IMR-90 (cell line): ENCODE measurements around the gene CRTAC1. TPM values are rescaled to one million over a fixed set of nuclear protein-coding genes. Genes with fewer than 3 reads are reported as not detected.

Source experiments
- ATAC-seq: fragments of 200-7000 bp; cut with Tn5 transposase; 2 replicates; pipeline ENCODE4 v1.9.1; 2020; ENCODE audit warnings: low read depth, mild to moderate bottlenecking, moderate library complexity
- BruUV-seq: library from RNA; stranded (reverse); fragments of 400-500 nt; replicated peaks from 2 replicates; lab custom pipeline; 2021; lab: Mats Ljungman, UMichigan
- CTCF ChIA-PET: fragments of 300-600 bp; formaldehyde crosslinking; extraction: SDS; loops from one replicate; lab custom pipeline; 2021; ENCODE audit warnings: antibody characterized with exemption; lab: Yijun Ruan, JAX
- POLR2A ChIA-PET: fragments of 300-600 bp; sonication (Branson Sonifier 250); formaldehyde crosslinking; loops from one replicate; lab custom pipeline; 2022; ENCODE audit warnings: antibody characterized with exemption; ENCODE audit not compliant: unreplicated experiment; lab: Charles Lee
- DNase-seq: peaks from one replicate; pipeline ENCODE4 v3.0.0; 2013
- H2AFZ ChIP-seq: replicated peaks from 2 replicates; pipeline ENCODE3; 2013; ENCODE audit warnings: low read length, mild to moderate bottlenecking; ENCODE audit not compliant: poor library complexity
- H2AK5ac ChIP-seq: 2 replicates; pipeline ENCODE4 v1.6.1; 2013; ENCODE audit warnings: low read depth, low read length, inconsistent platforms
- H2AK9ac ChIP-seq: replicated peaks from 2 replicates; pipeline ENCODE3; 2013; ENCODE audit warnings: mild to moderate bottlenecking, low read depth, low read length, moderate library complexity; ENCODE audit not compliant: poor library complexity
- H2BK120ac ChIP-seq: 2 replicates; pipeline ENCODE4 v1.6.1; 2013; ENCODE audit warnings: low read depth, low read length, inconsistent platforms
- H2BK15ac ChIP-seq: 3 replicates; pipeline ENCODE4 v1.6.1; 2013; ENCODE audit warnings: low read depth, low read length, inconsistent platforms
- H2BK20ac ChIP-seq: 2 replicates; pipeline ENCODE4 v1.6.1; 2013; ENCODE audit warnings: low read depth, mild to moderate bottlenecking, inconsistent platforms, low read length, moderate library complexity
- H2BK5ac ChIP-seq: 2 replicates; pipeline ENCODE4 v1.6.1; 2013; ENCODE audit warnings: mild to moderate bottlenecking, low read depth, low read length, inconsistent platforms; ENCODE audit not compliant: poor library complexity, severe bottlenecking
- H3K14ac ChIP-seq: replicated peaks from 2 replicates; pipeline ENCODE4 v1.6.1; 2013; ENCODE audit warnings: low read depth, low read length, inconsistent platforms
- H3K18ac ChIP-seq: 2 replicates; pipeline ENCODE4 v1.6.1; 2013; ENCODE audit warnings: low read depth, low read length, control low read depth
- H3K23ac ChIP-seq: 2 replicates; pipeline ENCODE4 v1.6.1; 2013; ENCODE audit warnings: low read depth, low read length, inconsistent platforms
- H3K27ac ChIP-seq: 2 replicates; pipeline ENCODE4 v1.5.1; 2013; ENCODE audit warnings: mild to moderate bottlenecking, control low read depth, low read length; ENCODE audit not compliant: insufficient read depth
- H3K27me3 ChIP-seq: 2 replicates; pipeline ENCODE4 v1.6.1; 2013; ENCODE audit warnings: low read length; ENCODE audit not compliant: control insufficient read depth, insufficient read depth
- H3K36me3 ChIP-seq: 2 replicates; pipeline ENCODE4 v1.6.1; 2013; ENCODE audit warnings: low read length, mixed read lengths; ENCODE audit not compliant: control insufficient read depth, insufficient read depth
- H3K4ac ChIP-seq: 2 replicates; pipeline ENCODE4 v1.6.1; 2013; ENCODE audit warnings: low read depth, low read length, inconsistent platforms
- H3K4me1 ChIP-seq: 2 replicates; pipeline ENCODE4 v1.6.1; 2013; ENCODE audit warnings: low read length, mixed read lengths; ENCODE audit not compliant: control insufficient read depth, insufficient read depth
- H3K4me2 ChIP-seq: 2 replicates; pipeline ENCODE4 v1.6.1; 2013; ENCODE audit warnings: low read depth, mild to moderate bottlenecking, control low read depth, low read length, moderate library complexity
- H3K4me3 ChIP-seq: 2 replicates; pipeline ENCODE4 v1.5.1; 2013; ENCODE audit warnings: low read depth, mild to moderate bottlenecking, control low read depth, low read length, moderate library complexity; ENCODE audit not compliant: insufficient read depth
- H3K56ac ChIP-seq: 2 replicates; pipeline ENCODE4 v1.6.1; 2013; ENCODE audit warnings: low read length, inconsistent platforms; ENCODE audit not compliant: insufficient read depth; ENCODE audit errors: extremely low read depth
- H3K79me1 ChIP-seq, 2 experiments: 2 replicates each; pipeline ENCODE4 v1.6.1; 2013; ENCODE audit warnings: low read length in 2 of 2, inconsistent platforms in 1 of 2, low read depth in 1 of 2
- H3K9ac ChIP-seq: 2 replicates; pipeline ENCODE4 v1.6.1; 2013; ENCODE audit warnings: low read depth, low read length, control low read depth
- H3K9me1 ChIP-seq: 2 replicates; pipeline ENCODE4 v1.6.1; 2013; ENCODE audit warnings: low read length, inconsistent platforms; ENCODE audit not compliant: insufficient read depth
- H3K9me3 ChIP-seq: 2 replicates; pipeline ENCODE4 v1.6.1; 2013; ENCODE audit warnings: low read length; ENCODE audit not compliant: control insufficient read depth, insufficient read depth
- H4K20me1 ChIP-seq: 2 replicates; pipeline ENCODE4 v1.6.1; 2013; ENCODE audit warnings: low read length, inconsistent platforms; ENCODE audit not compliant: insufficient read depth
- H4K5ac ChIP-seq: 2 replicates; pipeline ENCODE4 v1.6.1; 2013; ENCODE audit warnings: mild to moderate bottlenecking, low read depth, low read length, control low read depth
- H4K8ac ChIP-seq, 2 experiments: 2 replicates each; pipeline ENCODE4 v1.6.1; 2013; ENCODE audit warnings: low read depth in 2 of 2, low read length in 2 of 2, control low read depth in 1 of 2, inconsistent platforms in 1 of 2
- H4K91ac ChIP-seq: 2 replicates; pipeline ENCODE4 v1.6.1; 2013; ENCODE audit warnings: low read depth, low read length, inconsistent platforms; ENCODE audit not compliant: insufficient read depth
- BHLHE40 ChIP-seq: fragments of 150-350 bp; IDR thresholded peaks from 2 replicates; pipeline ENCODE4 v1.6.1; 2016; ENCODE audit warnings: mild to moderate bottlenecking, low read depth, low read length
- CEBPB ChIP-seq: IDR thresholded peaks from 2 replicates; pipeline ENCODE4 v1.6.1; 2012; ENCODE audit warnings: low read depth, low read length, improper control_type of control experiment
- CHD1 ChIP-seq: IDR thresholded peaks from 2 replicates; pipeline ENCODE4 v1.6.1; 2012; ENCODE audit warnings: low read depth, low read length, improper control_type of control experiment
- FOS ChIP-seq: fragments of 150-350 bp; IDR thresholded peaks from 2 replicates; pipeline ENCODE4 v1.6.1; 2016; ENCODE audit warnings: low read depth, low read length
- MAFK ChIP-seq: IDR thresholded peaks from 2 replicates; pipeline ENCODE4 v1.6.1; 2012; ENCODE audit warnings: low read depth, low read length, improper control_type of control experiment
- MAZ ChIP-seq: IDR thresholded peaks from 2 replicates; pipeline ENCODE4 v1.6.1; 2012; ENCODE audit warnings: low read depth, mild to moderate bottlenecking, low read length, improper control_type of control experiment, moderate library complexity, borderline replicate concordance
- MXI1 ChIP-seq: IDR thresholded peaks from 2 replicates; pipeline ENCODE4 v1.6.1; 2012; ENCODE audit warnings: low read depth, mild to moderate bottlenecking, low read length, moderate library complexity, borderline replicate concordance
- NFE2L2 ChIP-seq: fragments of 150-350 bp; IDR thresholded peaks from 2 replicates; pipeline ENCODE4 v1.6.1; 2016; ENCODE audit warnings: low read depth, mild to moderate bottlenecking, low read length
- POLR2A ChIP-seq: IDR thresholded peaks from 2 replicates; pipeline ENCODE4 v1.6.1; 2012; ENCODE audit warnings: mild to moderate bottlenecking, low read depth, low read length
- RAD21 ChIP-seq: IDR thresholded peaks from 2 replicates; pipeline ENCODE4 v1.6.1; 2012; ENCODE audit warnings: low read length, improper control_type of control experiment
- RCOR1 ChIP-seq: IDR thresholded peaks from 2 replicates; pipeline ENCODE4 v1.6.1; 2012; ENCODE audit warnings: mild to moderate bottlenecking, low read length, improper control_type of control experiment; ENCODE audit not compliant: insufficient replicate concordance
- RFX5 ChIP-seq: IDR thresholded peaks from 2 replicates; pipeline ENCODE4 v1.8.0; 2012; ENCODE audit warnings: low read depth, mild to moderate bottlenecking, low read length, moderate library complexity
- SMC3 ChIP-seq: fragments of 150-350 bp; IDR thresholded peaks from 2 replicates; pipeline ENCODE4 v1.6.1; 2016; ENCODE audit warnings: low read depth, mild to moderate bottlenecking, antibody characterized with exemption, low read length, moderate library complexity
- WGBS, 2 experiments: methylation state at CpG; one replicate each; pipeline versions ENCODE4 v1.1.5 to v1.1.7; 2013; ENCODE audit warnings: missing lambda C conversion rate in 2 of 2; ENCODE audit not compliant: insufficient read length in 1 of 2; ENCODE audit errors: extremely low coverage in 2 of 2; 5-methylcytosine and 5-hydroxymethylcytosine counted together
- dilution Hi-C: fragments of 300-500 bp; cut with HindIII; formaldehyde crosslinking; loops from one replicate; pipeline ENCODE4 v1.14.3; 2018; ENCODE audit warnings: low sequenced_read_pairs; ENCODE audit not compliant: unreplicated experiment
- in situ Hi-C: fragments of 300-500 bp; cut with MboI; formaldehyde crosslinking; loops from 3 replicates; pipeline ENCODE4 v1.14.3; 2019; ENCODE audit warnings: low sequenced_read_pairs, inconsistent platforms, mixed read lengths
- intact Hi-C: fragments of 100-400 bp; cut with micrococcal nuclease; formaldehyde crosslinking; loops from 2 replicates; pipeline ENCODE4 v1.10.0; 2022
- polyA plus RNA-seq, 3 experiments: library from polyadenylated mRNA; depleted of rRNA; stranded (reverse); fragments of >200 nt; gene quantifications; 2 replicates each; pipeline ENCODE4 v1.2.3, GENCODE V29; 2012; ENCODE audit warnings: low replicate concordance in 1 of 3
- total RNA-seq: library from RNA; depleted of rRNA; stranded (reverse); fragments of >200 nt; gene quantifications from 2 replicates; pipeline ENCODE4 v1.2.3, GENCODE V29; 2012
- TF ChIP-seq, protein P1 (sequence below): conservative IDR thresholded peaks from 2 replicates; pipeline ENCODE4 v1.5.1; 2012; ENCODE audit warnings: mild to moderate bottlenecking, low read depth, low read length, improper control_type of control experiment
- TF ChIP-seq, protein P2 (sequence below): fragments of 150-350 bp; IDR thresholded peaks from 2 replicates; pipeline ENCODE4 v1.6.1; 2016; ENCODE audit warnings: low read depth, mild to moderate bottlenecking, low read length, moderate library complexity, borderline replicate concordance
- TF ChIP-seq, protein P3 (sequence below): fragments of 150-350 bp; IDR thresholded peaks from 2 replicates; pipeline ENCODE4 v1.6.1; 2017; ENCODE audit warnings: mild to moderate bottlenecking, antibody characterized with exemption, low read length, low read depth

CRTAC1 gene
- total and polyA plus RNA-seq, 2 of the 4 experiments (the other 2 are of a cell fraction): not detected

DNA sequence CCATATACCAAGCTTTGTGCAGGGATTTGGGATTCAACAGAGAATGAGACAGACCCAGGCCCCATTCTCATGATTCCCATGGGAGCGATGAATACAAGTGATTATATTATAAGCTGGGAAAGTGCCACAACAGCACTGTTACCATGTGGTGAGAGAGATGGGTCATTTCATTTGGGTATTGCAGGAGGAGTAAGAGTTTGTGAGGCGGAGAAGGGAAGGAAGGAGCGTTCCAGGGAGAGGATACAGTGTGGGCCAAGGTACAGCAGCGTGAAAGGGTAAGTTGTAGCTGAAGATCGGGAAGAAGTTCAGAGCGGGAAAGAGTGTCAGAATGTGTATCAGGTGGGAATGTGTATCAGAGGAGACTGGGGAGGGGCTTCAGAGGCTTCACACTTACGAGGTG lies 142.3 kb downstream of the CRTAC1 start:
- in situ Hi-C loops: no loop called here
- H3K9me3 ChIP-seq: no peaks in the 10 kb centered on the region
- H4K20me1 ChIP-seq: no peaks in the 10 kb centered on the region
- H2BK120ac ChIP-seq: no peak overlapping the region
- dilution Hi-C loops: no loop called here
- no peak overlapping the region for H4K5ac ChIP-seq
- no peaks in the 10 kb centered on the region for H3K36me3 ChIP-seq
- no peak overlapping the region for H2BK5ac ChIP-seq
- no peak overlapping the region for H2BK15ac ChIP-seq
- no peak overlapping the region for H2AFZ ChIP-seq
- H3K23ac ChIP-seq: no peak overlapping the region
- no peaks in the 10 kb centered on the region; the same call in 1 of the 2 replicates for H3K27me3 ChIP-seq
- no peak overlapping the region for H4K8ac ChIP-seq
- no peak overlapping the region for H3K56ac ChIP-seq
- H3K4ac ChIP-seq: no peak overlapping the region
- BruUV-seq: no TSS peak
- peaks cover 1% of the 10 kb centered on the region; the same call in 1 of the 2 replicates for H3K4me1 ChIP-seq
- H3K27ac ChIP-seq: no peak overlapping the region
- H3K14ac ChIP-seq: no peak overlapping the region
- intact Hi-C loops: no loop called here
- POLR2A ChIA-PET: no interaction called here
- no peak overlapping the region for H3K9ac ChIP-seq
- CTCF ChIA-PET: interaction anchor here (0.7 to 1.0 kb wide), 2 partner anchors 8 to 206 kb away, joined by 3 read pairs; no protein-coding TSS in a partner anchor
- no peak overlapping the region for H2AK9ac ChIP-seq
- TF ChIP-seq CHD1 (no peak), MAZ (no peak), RAD21 (no peak), BHLHE40 (no peak), MAFK (no peak), RCOR1 (no peak), FOS (no peak), NFE2L2 (no peak), CEBPB (no peak), SMC3 (no peak), MXI1 (no peak), POLR2A (no peak), RFX5 (no peak)
- TF ChIP-seq, protein P1, sequence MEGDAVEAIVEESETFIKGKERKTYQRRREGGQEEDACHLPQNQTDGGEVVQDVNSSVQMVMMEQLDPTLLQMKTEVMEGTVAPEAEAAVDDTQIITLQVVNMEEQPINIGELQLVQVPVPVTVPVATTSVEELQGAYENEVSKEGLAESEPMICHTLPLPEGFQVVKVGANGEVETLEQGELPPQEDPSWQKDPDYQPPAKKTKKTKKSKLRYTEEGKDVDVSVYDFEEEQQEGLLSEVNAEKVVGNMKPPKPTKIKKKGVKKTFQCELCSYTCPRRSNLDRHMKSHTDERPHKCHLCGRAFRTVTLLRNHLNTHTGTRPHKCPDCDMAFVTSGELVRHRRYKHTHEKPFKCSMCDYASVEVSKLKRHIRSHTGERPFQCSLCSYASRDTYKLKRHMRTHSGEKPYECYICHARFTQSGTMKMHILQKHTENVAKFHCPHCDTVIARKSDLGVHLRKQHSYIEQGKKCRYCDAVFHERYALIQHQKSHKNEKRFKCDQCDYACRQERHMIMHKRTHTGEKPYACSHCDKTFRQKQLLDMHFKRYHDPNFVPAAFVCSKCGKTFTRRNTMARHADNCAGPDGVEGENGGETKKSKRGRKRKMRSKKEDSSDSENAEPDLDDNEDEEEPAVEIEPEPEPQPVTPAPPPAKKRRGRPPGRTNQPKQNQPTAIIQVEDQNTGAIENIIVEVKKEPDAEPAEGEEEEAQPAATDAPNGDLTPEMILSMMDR: no peak
- TF ChIP-seq, protein P2, sequence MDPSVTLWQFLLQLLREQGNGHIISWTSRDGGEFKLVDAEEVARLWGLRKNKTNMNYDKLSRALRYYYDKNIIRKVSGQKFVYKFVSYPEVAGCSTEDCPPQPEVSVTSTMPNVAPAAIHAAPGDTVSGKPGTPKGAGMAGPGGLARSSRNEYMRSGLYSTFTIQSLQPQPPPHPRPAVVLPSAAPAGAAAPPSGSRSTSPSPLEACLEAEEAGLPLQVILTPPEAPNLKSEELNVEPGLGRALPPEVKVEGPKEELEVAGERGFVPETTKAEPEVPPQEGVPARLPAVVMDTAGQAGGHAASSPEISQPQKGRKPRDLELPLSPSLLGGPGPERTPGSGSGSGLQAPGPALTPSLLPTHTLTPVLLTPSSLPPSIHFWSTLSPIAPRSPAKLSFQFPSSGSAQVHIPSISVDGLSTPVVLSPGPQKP: no peak
- TF ChIP-seq, protein P3, sequence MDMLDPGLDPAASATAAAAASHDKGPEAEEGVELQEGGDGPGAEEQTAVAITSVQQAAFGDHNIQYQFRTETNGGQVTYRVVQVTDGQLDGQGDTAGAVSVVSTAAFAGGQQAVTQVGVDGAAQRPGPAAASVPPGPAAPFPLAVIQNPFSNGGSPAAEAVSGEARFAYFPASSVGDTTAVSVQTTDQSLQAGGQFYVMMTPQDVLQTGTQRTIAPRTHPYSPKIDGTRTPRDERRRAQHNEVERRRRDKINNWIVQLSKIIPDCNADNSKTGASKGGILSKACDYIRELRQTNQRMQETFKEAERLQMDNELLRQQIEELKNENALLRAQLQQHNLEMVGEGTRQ: no peak
- no peak overlapping the region for H3K4me2 ChIP-seq
- ATAC-seq: no peak
- 83% methylated on average over 4 of the region's 7 CpGs; no CpG with 5 or more reads in 1 of the 2 experiments for whole genome bisulfite sequencing, 2 experiments
- no peak overlapping the region for H2BK20ac ChIP-seq
- H3K79me1 ChIP-seq: no peaks in the 10 kb centered on the region
- H3K18ac ChIP-seq: no peak overlapping the region
- DNase-seq: no peak
- H3K4me3 ChIP-seq: no peak overlapping the region
- H2AK5ac ChIP-seq: no peak overlapping the region
- H4K91ac ChIP-seq: no peak overlapping the region
- no peaks in the 10 kb centered on the region for H3K9me1 ChIP-seq
